Measurements from ENCODE around the gene SMIM41. TPM values are rescaled to one million over a fixed set of nuclear protein-coding genes. Genes with fewer than 3 reads are reported as not detected.
A peak's percentile ranks its signal among the peaks of the same experiment; 100 is the strongest.

The SMIM41 gene
- total and polyA plus RNA-seq, 2 experiments from 2014 or later: not detected

- 77 to 82% methylated on average over 13 to 25 of the region's 25 CpGs for WGBS, 2 experiments (ENCODE audit: low coverage in 1 of 2, low lambda C conversion rate in 2 of 2, missing lambda C conversion rate in 2 of 2)
- Histone ChIP-seq H3K4me1 (ENCODE audit: insufficient read depth) (peaks cover 5% of the 10 kb centered on the region), H3K9me3 (ENCODE audit: low read depth) (no peaks in the 10 kb centered on the region), H3K79me2 (ENCODE audit: insufficient read depth) (0 out of 2 replicates have a peak, but pooled peaks cover 1% of the 10 kb centered on the region), H3F3A (ENCODE audit: insufficient read depth) (peaks cover 37% of the 10 kb centered on the region), H3K9me2 (ENCODE audit: insufficient read depth) (no peaks in the 10 kb centered on the region), H3K27ac (no peak overlapping the region), H4K20me1 (ENCODE audit: insufficient read depth) (no peaks in the 10 kb centered on the region), H3K4me2 (ENCODE audit: unreplicated experiment) (no peak overlapping the region), H3K27me3 (replicated peaks; ENCODE audit: insufficient read depth) (no peaks in the 10 kb centered on the region), H2AFZ (no peak overlapping the region), H3K9ac (no peak overlapping the region), H3K4me3 (no peak overlapping the region), H3K36me3 (ENCODE audit: low read depth) (no peaks in the 10 kb centered on the region)
- in situ Hi-C loops (cut with MboI): no loop called here
- DNase-seq: no peak
- TF ChIP-seq EZH2phosphoT487 (IDR thresholded peaks at IDR 0.05; ENCODE audit: insufficient read depth, low read depth) (no peak), EZH2 (IDR thresholded peaks at IDR 0.05; ENCODE audit: insufficient read depth, poor library complexity, severe bottlenecking) (no peak)
Observed at GRCh38 chr12:52058631-52059361, 20.7 kb upstream of the SMIM41 start.

DNA sequence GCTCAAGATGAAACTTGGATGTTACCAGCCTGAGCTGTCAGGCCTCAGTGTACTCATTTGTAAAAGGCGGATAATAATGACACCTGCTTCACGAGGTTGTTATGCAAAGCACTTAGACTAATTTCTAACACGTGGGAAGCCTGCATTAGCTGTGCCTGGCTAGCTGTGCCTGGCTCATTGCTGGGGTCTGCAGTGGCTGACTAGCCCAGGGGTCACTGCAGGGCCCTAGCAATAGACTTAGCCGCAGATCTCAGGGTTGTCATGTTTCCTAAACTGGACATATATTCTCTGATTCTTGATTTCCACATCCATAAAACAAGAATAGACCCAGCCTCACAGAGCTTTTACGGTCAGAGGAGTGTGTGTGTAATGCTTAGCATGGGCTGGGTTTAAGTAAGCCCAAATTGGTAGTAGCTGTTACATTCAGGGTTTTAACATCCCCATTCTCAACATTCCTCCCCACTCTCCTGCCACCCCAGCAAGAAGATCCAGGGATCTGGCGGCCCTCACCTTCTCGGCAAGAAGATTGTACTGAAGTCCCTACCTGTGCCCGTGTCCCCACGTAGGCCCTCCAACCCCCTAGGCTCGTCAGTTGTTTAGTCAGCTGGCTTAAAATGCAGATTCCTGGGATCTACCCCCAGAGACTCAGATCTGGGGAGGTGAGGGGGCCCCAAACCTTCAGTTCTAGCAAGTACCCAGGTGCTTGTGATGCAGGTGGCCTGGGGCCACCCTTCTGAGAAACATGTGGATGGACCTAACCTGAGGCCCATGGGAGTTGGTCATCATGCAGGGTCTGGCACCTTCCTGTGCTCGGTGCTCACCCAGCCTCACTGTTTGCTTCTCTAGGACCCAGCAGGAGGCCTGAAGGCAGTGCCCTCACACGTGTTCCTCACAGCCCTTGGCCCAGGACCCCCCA, 19.7 kb upstream of the SMIM41 start:
- Histone ChIP-seq H3K4me3 (no peak overlapping the region), H4K20me1 (ENCODE audit: insufficient read depth) (no peaks in the 10 kb centered on the region), H3F3A (ENCODE audit: insufficient read depth) (peaks cover 37% of the 10 kb centered on the region), H2AFZ (no peak overlapping the region), H3K27ac (no peak overlapping the region), H3K4me1 (ENCODE audit: insufficient read depth) (peaks cover 15% of the 10 kb centered on the region), H3K9me3 (ENCODE audit: low read depth) (no peaks in the 10 kb centered on the region), H3K79me2 (ENCODE audit: insufficient read depth) (no peaks in the 10 kb centered on the region), H3K4me2 (ENCODE audit: unreplicated experiment) (no peak overlapping the region), H3K9ac (no peak overlapping the region), H3K9me2 (ENCODE audit: insufficient read depth) (no peaks in the 10 kb centered on the region), H3K36me3 (ENCODE audit: low read depth) (no peaks in the 10 kb centered on the region), H3K27me3 (replicated peaks; ENCODE audit: insufficient read depth) (no peaks in the 10 kb centered on the region)
- DNase-seq: peak; percentile 47
- TF ChIP-seq EZH2phosphoT487 (IDR thresholded peaks at IDR 0.05; ENCODE audit: insufficient read depth, low read depth) (no peak), EZH2 (IDR thresholded peaks at IDR 0.05; ENCODE audit: insufficient read depth, poor library complexity, severe bottlenecking) (no peak)
- in situ Hi-C loops (cut with MboI): no loop called here
- 74 to 78% methylated on average over 12 of the region's 12 CpGs for WGBS, 2 experiments (ENCODE audit: low coverage in 1 of 2, low lambda C conversion rate in 2 of 2, missing lambda C conversion rate in 2 of 2)

- 80 to 82% methylated on average over 12 to 14 of the region's 14 CpGs for WGBS, 2 experiments (ENCODE audit: low coverage in 1 of 2, low lambda C conversion rate in 2 of 2, missing lambda C conversion rate in 2 of 2)
- in situ Hi-C loops (cut with MboI): no loop called here
- Histone ChIP-seq H3K4me1 (ENCODE audit: insufficient read depth) (peaks cover 16% of the 10 kb centered on the region), H3K27me3 (replicated peaks; ENCODE audit: insufficient read depth) (no peaks in the 10 kb centered on the region), H3K36me3 (ENCODE audit: low read depth) (no peaks in the 10 kb centered on the region), H3K4me3 (no peak overlapping the region), H3K9me3 (ENCODE audit: low read depth) (no peaks in the 10 kb centered on the region), H3F3A (ENCODE audit: insufficient read depth) (peaks cover 37% of the 10 kb centered on the region), H3K4me2 (ENCODE audit: unreplicated experiment) (no peak overlapping the region), H4K20me1 (ENCODE audit: insufficient read depth) (no peaks in the 10 kb centered on the region), H3K9ac (no peak overlapping the region), H3K27ac (no peak overlapping the region), H3K79me2 (ENCODE audit: insufficient read depth) (no peaks in the 10 kb centered on the region), H2AFZ (no peak overlapping the region), H3K9me2 (ENCODE audit: insufficient read depth) (no peaks in the 10 kb centered on the region)
- DNase-seq: no peak
- no peak for TF ChIP-seq EZH2 (IDR thresholded peaks at IDR 0.05; ENCODE audit: insufficient read depth, poor library complexity, severe bottlenecking)
- TF ChIP-seq EZH2phosphoT487 (IDR thresholded peaks at IDR 0.05; ENCODE audit: insufficient read depth, low read depth): no peak
Observed at GRCh38 chr12:52060498-52061177, 18.9 kb upstream of the SMIM41 start.

DNA sequence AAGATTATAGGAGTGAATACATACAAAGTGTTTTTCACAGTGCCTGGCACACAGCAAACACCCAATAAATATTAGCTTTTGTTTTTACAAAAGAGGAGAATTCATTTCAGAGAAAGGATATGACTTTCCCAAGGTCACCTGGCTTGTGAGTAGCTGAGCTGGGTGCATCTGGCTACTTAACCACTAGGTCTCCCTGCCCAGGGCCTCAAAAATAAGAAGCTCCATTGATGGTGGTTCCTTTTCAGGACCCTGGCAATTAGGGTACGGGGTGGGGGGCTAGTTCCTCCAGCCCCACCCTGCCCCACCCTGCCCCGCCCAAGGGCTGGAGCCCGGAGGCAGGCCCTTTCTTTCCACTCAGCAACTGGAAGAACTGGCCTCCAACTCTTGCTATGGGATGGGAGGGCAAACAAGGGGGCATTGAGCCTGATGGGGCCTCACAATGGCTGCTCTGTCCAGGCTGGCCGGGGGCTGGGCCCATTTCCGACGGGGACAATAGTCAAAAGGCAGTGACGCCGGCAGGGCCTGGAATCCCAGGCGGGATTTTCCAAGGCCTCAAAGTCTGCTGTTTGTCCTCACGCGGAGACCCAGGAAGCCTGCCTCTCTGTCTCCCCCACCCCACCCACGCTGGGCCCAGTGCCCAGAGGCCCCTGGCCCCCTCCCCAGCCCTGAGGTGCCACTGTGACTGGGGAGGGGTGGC, 17.9 kb upstream of the SMIM41 start:
- Histone ChIP-seq H3K9ac (no peak overlapping the region), H3K9me3 (ENCODE audit: low read depth) (no peaks in the 10 kb centered on the region), H3K36me3 (ENCODE audit: low read depth) (no peaks in the 10 kb centered on the region), H3K27ac (no peak overlapping the region), H3K4me1 (ENCODE audit: insufficient read depth) (peaks cover 16% of the 10 kb centered on the region), H3K79me2 (ENCODE audit: insufficient read depth) (no peaks in the 10 kb centered on the region), H3K4me3 (no peak overlapping the region), H4K20me1 (ENCODE audit: insufficient read depth) (no peaks in the 10 kb centered on the region), H3K9me2 (ENCODE audit: insufficient read depth) (no peaks in the 10 kb centered on the region), H3K4me2 (ENCODE audit: unreplicated experiment) (no peak overlapping the region), H3K27me3 (replicated peaks; ENCODE audit: insufficient read depth) (no peaks in the 10 kb centered on the region), H3F3A (ENCODE audit: insufficient read depth) (peaks cover 32% of the 10 kb centered on the region), H2AFZ (no peak overlapping the region)
- no peak for DNase-seq
- 78% methylated on average over 7 to 12 of the region's 12 CpGs for WGBS, 2 experiments (ENCODE audit: low coverage in 1 of 2, low lambda C conversion rate in 2 of 2, missing lambda C conversion rate in 2 of 2)
- in situ Hi-C loops (cut with MboI): no loop called here
- no peak for TF ChIP-seq EZH2 (IDR thresholded peaks at IDR 0.05; ENCODE audit: insufficient read depth, poor library complexity, severe bottlenecking)
- TF ChIP-seq EZH2phosphoT487 (IDR thresholded peaks at IDR 0.05; ENCODE audit: insufficient read depth, low read depth): no peak
